Parathyroid adenoma (tissue), 2 donors: ENCODE results near the gene ANXA6.
A peak's percentile ranks its signal among the peaks of the same experiment; 100 is the strongest.

Source experiments
- H2AFZ ChIP-seq: fragments of 300-600 bp; sonication (generic); one replicate; pipeline ENCODE4 v1.7.0; 2017; ENCODE audit warnings: antibody characterized with exemption, mild to moderate bottlenecking
- H3K27ac ChIP-seq: fragments of 300-600 bp; sonication (generic); one replicate; pipeline ENCODE4 v1.7.0; 2017
- H3K27me3 ChIP-seq: fragments of 300-600 bp; sonication (generic); one replicate; pipeline ENCODE4 v1.7.0; 2017; ENCODE audit warnings: low read length; ENCODE audit not compliant: control insufficient read depth, insufficient read depth
- H3K36me3 ChIP-seq: fragments of 300-600 bp; sonication (generic); one replicate; pipeline ENCODE4 v1.7.0; 2017; ENCODE audit warnings: low read length; ENCODE audit not compliant: control insufficient read depth, insufficient read depth
- H3K4me1 ChIP-seq: fragments of 300-600 bp; sonication (generic); one replicate; pipeline ENCODE4 v1.7.0; 2017; ENCODE audit warnings: control low read depth
- H3K4me2 ChIP-seq: fragments of 300-600 bp; sonication (generic); one replicate; pipeline ENCODE4 v1.7.0; 2017; ENCODE audit warnings: low read length
- H3K4me3 ChIP-seq: fragments of 300-600 bp; sonication (generic); one replicate; pipeline ENCODE4 v1.7.0; 2017; ENCODE audit warnings: low read depth, low read length
- H3K79me2 ChIP-seq: fragments of 300-600 bp; sonication (generic); one replicate; pipeline ENCODE4 v1.7.0; 2017; ENCODE audit warnings: control low read depth
- H3K9ac ChIP-seq: fragments of 300-600 bp; sonication (generic); one replicate; pipeline ENCODE4 v1.7.0; 2017; ENCODE audit warnings: mild to moderate bottlenecking
- H3K9me3 ChIP-seq: fragments of 300-600 bp; sonication (generic); one replicate; pipeline ENCODE4 v1.7.0; 2017; ENCODE audit warnings: low read length; ENCODE audit not compliant: control insufficient read depth
- TF ChIP-seq, protein P1 (sequence below): fragments of 300-600 bp; sonication (generic); IDR thresholded peaks from one replicate; pipeline ENCODE4 v1.7.0; 2017; ENCODE audit warnings: antibody characterized with exemption, mild to moderate bottlenecking
- donor health status: primary hyperparathyroidism.

Gene ANXA6

DNA sequence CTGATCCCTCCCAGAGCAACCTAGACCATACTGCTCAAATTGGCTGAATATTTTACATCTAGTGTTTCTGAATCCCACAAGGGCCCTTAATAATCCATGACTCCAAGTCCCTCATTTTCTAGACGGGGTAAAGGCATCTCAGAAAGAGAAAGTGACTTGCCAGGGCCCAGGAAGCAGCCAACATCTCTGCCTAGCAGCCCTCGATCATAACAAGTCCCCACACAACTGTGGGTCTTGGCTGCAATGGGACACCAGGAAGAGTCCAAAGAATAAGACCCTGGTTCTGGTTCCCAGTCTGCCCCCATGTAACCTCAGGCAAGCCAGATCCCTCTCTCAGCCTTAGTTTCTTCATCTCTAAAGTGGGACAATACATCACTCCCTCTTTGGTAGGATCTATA lies 6.3 kb downstream of the ANXA6 start:
- H3K27ac ChIP-seq = peak overlapping the region; percentile 81

DNA sequence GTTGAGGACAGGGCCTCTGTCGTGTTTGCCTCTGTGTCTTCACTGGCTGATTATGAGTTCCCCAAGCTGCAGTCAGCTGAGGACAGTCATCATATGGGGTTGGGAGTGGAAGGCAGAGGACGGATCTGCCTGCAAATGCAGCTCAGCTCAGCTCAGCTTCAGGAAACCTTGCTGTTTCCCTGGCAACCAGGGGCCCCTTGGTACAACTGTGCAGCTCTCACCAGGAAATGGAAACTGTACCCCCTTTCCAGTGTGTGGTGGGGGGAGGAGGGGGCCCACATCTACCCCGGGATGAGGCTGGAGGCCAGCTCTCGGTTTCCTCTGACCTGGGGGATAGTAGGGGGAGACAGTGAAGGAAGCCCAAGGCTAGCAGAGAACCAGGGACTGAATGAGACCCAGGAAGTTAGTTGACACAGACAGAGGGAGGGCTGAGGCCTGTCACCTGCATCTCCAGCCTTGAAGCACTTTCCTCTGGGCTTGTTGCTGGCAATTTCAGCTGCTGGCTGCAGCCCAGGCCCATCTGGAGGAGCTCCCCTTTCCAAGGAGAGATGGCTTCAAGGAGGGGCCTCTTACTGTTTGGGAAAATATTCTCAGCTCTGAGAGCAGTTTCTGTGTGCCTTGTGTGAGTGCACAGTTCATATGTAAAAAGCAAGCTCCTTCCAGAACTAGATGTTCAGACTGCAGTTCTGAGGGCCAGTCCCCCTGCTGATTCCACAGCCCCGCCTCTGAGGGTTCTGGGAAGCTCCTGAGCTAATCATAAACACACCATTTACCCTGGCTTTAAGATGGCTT lies 6.9 kb downstream of the ANXA6 start:
- Histone ChIP-seq H3K9me3 (no peaks in the 10 kb centered on the region), H3K27me3 (no peaks in the 10 kb centered on the region), H3K4me1 (peaks cover 24% of the 10 kb centered on the region), H3K4me2 (peak overlapping the region; percentile 20), H3K36me3 (no peaks in the 10 kb centered on the region), H3K4me3 (no peak overlapping the region), H3K27ac (peak overlapping the region; percentile 81), H2AFZ (peak overlapping the region; percentile 57), H3K9ac (no peak overlapping the region), H3K79me2 (peaks cover 69% of the 10 kb centered on the region)
- TF ChIP-seq, protein P1, sequence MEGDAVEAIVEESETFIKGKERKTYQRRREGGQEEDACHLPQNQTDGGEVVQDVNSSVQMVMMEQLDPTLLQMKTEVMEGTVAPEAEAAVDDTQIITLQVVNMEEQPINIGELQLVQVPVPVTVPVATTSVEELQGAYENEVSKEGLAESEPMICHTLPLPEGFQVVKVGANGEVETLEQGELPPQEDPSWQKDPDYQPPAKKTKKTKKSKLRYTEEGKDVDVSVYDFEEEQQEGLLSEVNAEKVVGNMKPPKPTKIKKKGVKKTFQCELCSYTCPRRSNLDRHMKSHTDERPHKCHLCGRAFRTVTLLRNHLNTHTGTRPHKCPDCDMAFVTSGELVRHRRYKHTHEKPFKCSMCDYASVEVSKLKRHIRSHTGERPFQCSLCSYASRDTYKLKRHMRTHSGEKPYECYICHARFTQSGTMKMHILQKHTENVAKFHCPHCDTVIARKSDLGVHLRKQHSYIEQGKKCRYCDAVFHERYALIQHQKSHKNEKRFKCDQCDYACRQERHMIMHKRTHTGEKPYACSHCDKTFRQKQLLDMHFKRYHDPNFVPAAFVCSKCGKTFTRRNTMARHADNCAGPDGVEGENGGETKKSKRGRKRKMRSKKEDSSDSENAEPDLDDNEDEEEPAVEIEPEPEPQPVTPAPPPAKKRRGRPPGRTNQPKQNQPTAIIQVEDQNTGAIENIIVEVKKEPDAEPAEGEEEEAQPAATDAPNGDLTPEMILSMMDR = no peak

More for the DNA sequence above, 6.3 kb downstream of the ANXA6 start:
- no peak overlapping the region for H3K9ac ChIP-seq
- peak overlapping the region; percentile 20 for H3K4me2 ChIP-seq
- H3K36me3 ChIP-seq = no peaks in the 10 kb centered on the region
- H3K27me3 ChIP-seq = no peaks in the 10 kb centered on the region
- H3K79me2 ChIP-seq = peaks cover 63% of the 10 kb centered on the region
- TF ChIP-seq, protein P1 = no peak
- H3K4me3 ChIP-seq = no peak overlapping the region
- peak overlapping the region; percentile 57 for H2AFZ ChIP-seq
- H3K4me1 ChIP-seq = peaks cover 30% of the 10 kb centered on the region
- H3K9me3 ChIP-seq = no peaks in the 10 kb centered on the region

DNA sequence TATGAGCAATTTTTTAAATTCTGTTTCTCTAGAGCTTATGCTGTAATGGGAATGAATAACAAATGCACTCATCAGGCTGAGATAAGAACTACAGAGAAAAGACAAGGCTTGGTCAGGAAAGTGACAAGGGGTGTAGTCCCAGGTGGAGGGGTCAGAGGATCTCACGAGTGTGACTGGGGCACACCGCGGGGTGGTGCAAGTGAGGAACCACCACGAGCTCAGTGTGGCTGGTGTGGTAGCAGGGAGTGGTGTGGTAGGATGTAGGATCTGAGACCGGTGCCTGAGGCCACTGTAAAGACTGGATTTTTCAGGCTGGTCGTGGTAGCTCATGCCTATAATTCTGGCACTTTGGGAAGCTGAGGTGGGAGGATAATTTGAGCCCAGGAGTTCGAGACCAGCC lies 9.0 kb downstream of the ANXA6 start:
- Histone ChIP-seq H3K9ac (no peak overlapping the region), H3K9me3 (no peaks in the 10 kb centered on the region), H3K4me1 (peaks cover 24% of the 10 kb centered on the region), H3K79me2 (peaks cover 79% of the 10 kb centered on the region), H3K36me3 (no peaks in the 10 kb centered on the region), H3K27me3 (no peaks in the 10 kb centered on the region), H2AFZ (no peak overlapping the region), H3K27ac (no peak overlapping the region), H3K4me3 (no peak overlapping the region), H3K4me2 (no peak overlapping the region)
- TF ChIP-seq, protein P1 = no peak

DNA sequence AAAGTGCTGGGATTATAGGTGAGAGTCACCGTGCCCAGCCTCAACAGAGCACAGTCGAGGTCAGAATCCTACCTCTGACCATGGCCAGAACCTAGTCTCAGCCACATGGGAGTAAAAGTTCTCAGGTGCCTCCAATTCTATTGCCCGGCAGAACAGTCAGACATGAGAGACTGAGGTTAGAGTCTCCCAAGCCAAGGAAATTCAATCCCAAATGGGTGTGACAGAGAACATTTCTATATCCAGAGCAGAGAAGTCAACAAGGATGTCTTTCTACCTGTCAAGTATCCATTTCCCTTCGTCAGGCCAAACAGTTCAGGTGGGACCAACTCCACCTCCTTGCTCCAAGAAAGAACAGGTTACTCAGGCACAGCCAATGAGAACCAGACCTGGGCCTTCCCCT lies 10.5 kb downstream of the ANXA6 start:
- Histone ChIP-seq H3K4me2 (no peak overlapping the region), H3K4me3 (no peak overlapping the region), H3K9ac (no peak overlapping the region), H3K27ac (no peak overlapping the region), H3K79me2 (peaks cover 73% of the 10 kb centered on the region), H2AFZ (no peak overlapping the region), H3K4me1 (peaks cover 23% of the 10 kb centered on the region), H3K36me3 (no peaks in the 10 kb centered on the region), H3K27me3 (no peaks in the 10 kb centered on the region), H3K9me3 (no peaks in the 10 kb centered on the region)
- TF ChIP-seq, protein P1 = no peak

DNA sequence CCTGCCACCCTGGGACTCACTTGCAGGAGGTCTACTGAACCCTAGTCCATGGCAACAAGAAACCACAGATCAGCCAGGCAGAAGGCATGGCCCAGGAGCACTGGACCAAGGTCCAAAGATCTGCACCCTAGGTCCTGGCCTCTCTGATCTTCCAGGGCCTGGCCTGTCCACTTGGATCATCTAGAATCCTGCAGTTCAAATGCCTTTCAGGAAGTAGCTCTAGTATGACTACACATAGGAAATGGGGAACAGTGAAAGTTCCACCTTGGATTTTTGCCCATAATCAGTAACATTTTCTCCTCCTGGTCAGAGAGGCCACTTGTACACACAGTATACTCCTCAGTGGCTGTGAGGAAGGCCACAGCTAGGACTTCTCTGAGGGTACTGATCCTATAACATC lies 11.5 kb downstream of the ANXA6 start:
- H3K4me3 ChIP-seq = no peak overlapping the region
- H3K79me2 ChIP-seq = peaks cover 69% of the 10 kb centered on the region
- no peak overlapping the region for H3K27ac ChIP-seq
- no peak overlapping the region for H3K4me2 ChIP-seq
- peaks cover 14% of the 10 kb centered on the region for H3K4me1 ChIP-seq
- H3K9ac ChIP-seq = no peak overlapping the region
- H3K9me3 ChIP-seq = no peaks in the 10 kb centered on the region
- H2AFZ ChIP-seq = no peak overlapping the region
- no peaks in the 10 kb centered on the region for H3K27me3 ChIP-seq
- no peaks in the 10 kb centered on the region for H3K36me3 ChIP-seq
- TF ChIP-seq, protein P1 = no peak
